ENCODE data around the gene CPB1.

Gene CPB1

GRCh38 chr3:148791920-148792319, 35.7 kb upstream of the CPB1 start (continued):
- TF ChIP-seq ZNF658 (tag by site-specific recombination; IDR thresholded peaks at IDR 0.05) (no peak), ZNF623 (tag by site-specific recombination; IDR thresholded peaks at IDR 0.05) (no peak), ZNF560 (tag by site-specific recombination; IDR thresholded peaks at IDR 0.05; ENCODE audit: borderline replicate concordance) (no peak), ZNF48 (tag by site-specific recombination; IDR thresholded peaks at IDR 0.05) (no peak), ZNF777 (tag by site-specific recombination; IDR thresholded peaks at IDR 0.05; ENCODE audit: borderline replicate concordance) (no peak), MYNN (tag by site-specific recombination; IDR thresholded peaks at IDR 0.05; ENCODE audit: borderline replicate concordance) (no peak), ZNF155 (tag by site-specific recombination; IDR thresholded peaks at IDR 0.05) (no peak), ZNF133 (tag by site-specific recombination; IDR thresholded peaks at IDR 0.05) (no peak), ZNF530 (tag by site-specific recombination; IDR thresholded peaks at IDR 0.05; ENCODE audit: low read depth) (no peak), ZNF362 (tag by site-specific recombination; IDR thresholded peaks at IDR 0.05) (no peak), ZNF645 (tag by site-specific recombination; IDR thresholded peaks at IDR 0.05) (no peak), ZNF501 (tag by site-specific recombination; IDR thresholded peaks at IDR 0.05) (no peak), ZNF114 (tag by site-specific recombination; IDR thresholded peaks at IDR 0.05) (no peak), ZNF548 (tag by site-specific recombination; IDR thresholded peaks at IDR 0.05) (no peak)

- Histone ChIP-seq H3K4me3 (ENCODE audit: low read depth, low read length) (no peak overlapping the region), H3K27ac (ENCODE audit: extremely low read depth, low read depth, low read length) (no peak overlapping the region), H3K4me1 (ENCODE audit: control insufficient read depth, insufficient read depth, low read length) (no peaks in the 10 kb centered on the region), H3K9me3 (ENCODE audit: control insufficient read depth, insufficient read depth, low read depth, low read length) (no peaks in the 10 kb centered on the region), H3K36me3 (ENCODE audit: control insufficient read depth in 2 of 2, insufficient read depth in 1 of 2, low read length in 2 of 2) (no peaks in the 10 kb centered on the region)
- TF ChIP-seq ZNF670 (tag by site-specific recombination; IDR thresholded peaks at IDR 0.05; ENCODE audit: low read depth) (no peak), ZNF2 (tag by site-specific recombination; IDR thresholded peaks at IDR 0.05) (no peak), ZNF777 (tag by site-specific recombination; IDR thresholded peaks at IDR 0.05; ENCODE audit: borderline replicate concordance) (no peak), ZSCAN30 (tag by site-specific recombination; IDR thresholded peaks at IDR 0.05) (no peak), ZNF621 (tag by site-specific recombination; IDR thresholded peaks at IDR 0.05) (no peak), PRDM6 (tag by site-specific recombination; IDR thresholded peaks at IDR 0.05) (no peak), ZNF768 (tag by site-specific recombination; IDR thresholded peaks at IDR 0.05) (no peak), ZNF266 (tag by site-specific recombination; IDR thresholded peaks at IDR 0.05; ENCODE audit: low read depth) (no peak), ZNF701 (tag by site-specific recombination; IDR thresholded peaks at IDR 0.05) (no peak), ZNF580 (tag by site-specific recombination; IDR thresholded peaks at IDR 0.05) (no peak), ZNF132 (tag by site-specific recombination; IDR thresholded peaks at IDR 0.05; ENCODE audit: borderline replicate concordance) (no peak), ZNF354C (tag by site-specific recombination; IDR thresholded peaks at IDR 0.05; ENCODE audit: borderline replicate concordance, low read depth) (no peak), ZNF155 (tag by site-specific recombination; IDR thresholded peaks at IDR 0.05) (no peak), ZNF37A (tag by site-specific recombination; IDR thresholded peaks at IDR 0.05) (no peak), ZNF292 (tag by site-specific recombination; IDR thresholded peaks at IDR 0.05; ENCODE audit: borderline replicate concordance, low read depth) (no peak), ZNF274 (IDR thresholded peaks at IDR 0.05; ENCODE audit: low read length) (no peak), ZNF274 (tag by site-specific recombination; IDR thresholded peaks at IDR 0.05; ENCODE audit: borderline replicate concordance) (no peak), ZFP69B (tag by site-specific recombination; IDR thresholded peaks at IDR 0.05) (no peak), ZXDB (tag by site-specific recombination; IDR thresholded peaks at IDR 0.05) (no peak), ELK4 (IDR thresholded peaks at IDR 0.05; ENCODE audit: borderline replicate concordance, low read depth, low read length) (no peak)
- ChIA-PET POLR2A (no interaction called here), CTCF (interaction anchor here (1.1 kb wide), 1 partner anchor 14 kb away, joined by 4 read pairs; no protein-coding TSS in a partner anchor)
Measured at GRCh38 chr3:148792516-148792915, 35.1 kb upstream of the CPB1 start.
